Hepatocyte (in vitro differentiated cells): ENCODE data around the gene STAMBP. TPM values are rescaled to one million over a fixed set of nuclear protein-coding genes. Genes with fewer than 3 reads are reported as not detected.

Source experiments
- DNase-seq: peaks from one replicate; pipeline ENCODE4 v3.0.0-alpha.2; 2016; ENCODE audit warnings: low spot score
- H2AFZ ChIP-seq: fragments of 200-600 bp; sonication (generic); 2 replicates; pipeline ENCODE4 v1.6.0; 2016; ENCODE audit warnings: antibody characterized with exemption, mild to moderate bottlenecking
- H3K27ac ChIP-seq: fragments of 200-600 bp; sonication (generic); 2 replicates; pipeline ENCODE4 v1.5.1; 2016; ENCODE audit warnings: mild to moderate bottlenecking
- H3K27me3 ChIP-seq: fragments of 200-600 bp; sonication (generic); 2 replicates; pipeline ENCODE4 v1.6.1; 2016
- H3K36me3 ChIP-seq: fragments of 200-600 bp; sonication (generic); replicated peaks from 2 replicates; pipeline ENCODE4 v1.5.1; 2016; ENCODE audit warnings: low read depth; ENCODE audit not compliant: insufficient read depth
- H3K4me1 ChIP-seq: fragments of 200-600 bp; sonication (generic); 2 replicates; pipeline ENCODE4 v1.5.1; 2016; ENCODE audit warnings: mild to moderate bottlenecking, moderate library complexity; ENCODE audit not compliant: insufficient read depth
- H3K4me2 ChIP-seq: fragments of 200-600 bp; sonication (generic); 2 replicates; pipeline ENCODE4 v1.6.0; 2016
- H3K4me3 ChIP-seq: fragments of 200-600 bp; sonication (generic); 2 replicates; pipeline ENCODE4 v1.5.1; 2016; ENCODE audit warnings: mild to moderate bottlenecking
- H3K79me2 ChIP-seq: fragments of 200-600 bp; sonication (generic); 2 replicates; pipeline ENCODE4 v1.6.0; 2017; ENCODE audit warnings: mild to moderate bottlenecking
- H3K9me2 ChIP-seq: fragments of 200-600 bp; sonication (generic); replicated peaks from 2 replicates; pipeline ENCODE4 v1.6.0; 2017; ENCODE audit warnings: mild to moderate bottlenecking; ENCODE audit not compliant: insufficient read depth
- H3K9me3 ChIP-seq: fragments of 200-600 bp; sonication (generic); 2 replicates; pipeline ENCODE4 v1.5.1; 2016; ENCODE audit warnings: low read depth, mild to moderate bottlenecking
- H4K20me1 ChIP-seq: fragments of 200-600 bp; sonication (generic); 2 replicates; pipeline ENCODE4 v1.6.0; 2016; ENCODE audit warnings: mild to moderate bottlenecking; ENCODE audit not compliant: insufficient read depth, poor library complexity, severe bottlenecking
- EZH2 ChIP-seq: fragments of 200-600 bp; sonication (generic); IDR thresholded peaks from 2 replicates; pipeline ENCODE4 v1.6.1; 2016; ENCODE audit warnings: antibody characterized with exemption, mild to moderate bottlenecking, borderline replicate concordance
- EZH2phosphoT487 ChIP-seq: fragments of 200-600 bp; sonication (generic); IDR thresholded peaks from one replicate; pipeline ENCODE4 v1.6.1; 2018; ENCODE audit warnings: antibody characterized with exemption, mild to moderate bottlenecking, low read depth, moderate library complexity; ENCODE audit not compliant: unreplicated experiment, severe bottlenecking
- WGBS: methylation state at CpG from one replicate; pipeline ENCODE4 v1.1.6; 2016; ENCODE audit warnings: low lambda C conversion rate; ENCODE audit errors: missing lambda C conversion rate; 5-methylcytosine and 5-hydroxymethylcytosine counted together
- polyA plus RNA-seq: library from polyadenylated mRNA; unstranded; fragments of >200 nt; fragmentation: Nextera tagmentation; extraction: Ambion mirVana; gene quantifications from 2 replicates; pipeline ENCODE4 v1.2.1, GENCODE V29; 2016
- total RNA-seq: library from RNA; depleted of rRNA; stranded (reverse); fragments of >200 nt; gene quantifications from 2 replicates; pipeline ENCODE4 v1.2.3, GENCODE V29; 2014
- TF ChIP-seq, protein P1 (sequence below): fragments of 200-600 bp; sonication (generic); IDR thresholded peaks from 2 replicates; pipeline ENCODE4 v1.5.1; 2016; ENCODE audit warnings: antibody characterized with exemption, mild to moderate bottlenecking; ENCODE audit not compliant: poor library complexity

The STAMBP gene
- total and polyA plus RNA-seq, 2 experiments from 2014 or later, result 34.3 to 43.0 TPM

DNA sequence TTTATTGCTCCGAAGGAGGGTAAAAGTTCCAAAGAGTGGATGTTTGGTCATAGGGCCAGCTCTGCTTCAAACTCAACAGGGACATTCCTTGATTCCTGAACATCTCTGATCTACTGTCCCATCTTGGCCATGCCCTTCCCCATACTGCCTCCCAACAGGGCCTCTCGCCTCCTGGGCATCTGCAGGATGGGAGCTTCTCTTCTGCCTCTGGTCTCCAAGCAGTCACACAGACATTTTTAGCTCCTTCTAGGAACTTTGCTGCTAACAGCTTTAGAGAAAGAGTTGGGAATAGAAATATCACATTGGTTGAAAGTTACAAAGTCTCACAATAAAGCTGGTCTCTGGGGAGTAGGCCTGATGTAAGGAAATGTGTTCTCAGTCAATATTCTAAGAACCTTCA, 88.5 kb downstream of the STAMBP start:
- H3K36me3 ChIP-seq, result no peaks in the 10 kb centered on the region
- H3K27me3 ChIP-seq, result no peaks in the 10 kb centered on the region
- no peak overlapping the region for H2AFZ ChIP-seq
- TF ChIP-seq EZH2phosphoT487 (no peak), EZH2 (no peak)
- TF ChIP-seq, protein P1, sequence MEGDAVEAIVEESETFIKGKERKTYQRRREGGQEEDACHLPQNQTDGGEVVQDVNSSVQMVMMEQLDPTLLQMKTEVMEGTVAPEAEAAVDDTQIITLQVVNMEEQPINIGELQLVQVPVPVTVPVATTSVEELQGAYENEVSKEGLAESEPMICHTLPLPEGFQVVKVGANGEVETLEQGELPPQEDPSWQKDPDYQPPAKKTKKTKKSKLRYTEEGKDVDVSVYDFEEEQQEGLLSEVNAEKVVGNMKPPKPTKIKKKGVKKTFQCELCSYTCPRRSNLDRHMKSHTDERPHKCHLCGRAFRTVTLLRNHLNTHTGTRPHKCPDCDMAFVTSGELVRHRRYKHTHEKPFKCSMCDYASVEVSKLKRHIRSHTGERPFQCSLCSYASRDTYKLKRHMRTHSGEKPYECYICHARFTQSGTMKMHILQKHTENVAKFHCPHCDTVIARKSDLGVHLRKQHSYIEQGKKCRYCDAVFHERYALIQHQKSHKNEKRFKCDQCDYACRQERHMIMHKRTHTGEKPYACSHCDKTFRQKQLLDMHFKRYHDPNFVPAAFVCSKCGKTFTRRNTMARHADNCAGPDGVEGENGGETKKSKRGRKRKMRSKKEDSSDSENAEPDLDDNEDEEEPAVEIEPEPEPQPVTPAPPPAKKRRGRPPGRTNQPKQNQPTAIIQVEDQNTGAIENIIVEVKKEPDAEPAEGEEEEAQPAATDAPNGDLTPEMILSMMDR, result no peak
- no peaks in the 10 kb centered on the region for H3K79me2 ChIP-seq
- no peaks in the 10 kb centered on the region for H4K20me1 ChIP-seq
- H3K9me3 ChIP-seq, result no peaks in the 10 kb centered on the region
- no peak overlapping the region for H3K27ac ChIP-seq
- no peak overlapping the region for H3K4me2 ChIP-seq
- no peak overlapping the region for H3K4me3 ChIP-seq
- no peaks in the 10 kb centered on the region for H3K4me1 ChIP-seq
- no peak for DNase-seq
- WGBS, result 72% methylated on average over 2 of the region's 2 CpGs
- no peaks in the 10 kb centered on the region for H3K9me2 ChIP-seq

DNA sequence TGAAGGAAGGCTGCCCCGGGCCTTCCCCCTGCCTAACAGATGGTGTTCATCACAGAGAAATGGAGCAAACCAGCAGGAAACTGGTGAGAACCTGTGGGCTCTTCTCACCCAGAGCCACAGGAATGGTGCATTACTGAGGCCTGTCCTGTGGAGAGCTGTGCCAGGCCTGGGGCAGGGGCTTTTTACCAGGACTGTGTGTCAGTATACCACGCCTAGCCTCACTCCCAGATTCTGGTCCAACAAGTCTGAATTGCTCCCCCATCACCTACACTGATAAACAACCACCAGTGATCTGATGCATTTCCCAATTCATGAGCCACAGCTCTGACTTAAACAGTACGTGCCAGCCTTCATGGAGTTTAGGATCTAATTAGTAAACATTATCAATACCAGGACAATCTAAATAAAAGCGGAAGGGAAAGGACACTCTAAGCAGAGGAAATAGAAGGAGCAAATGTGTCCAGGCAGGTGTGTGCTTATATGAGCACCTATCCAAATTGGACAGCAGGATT, 89.0 kb downstream of the STAMBP start:
- TF ChIP-seq, protein P1, result no peak
- TF ChIP-seq EZH2 (no peak), EZH2phosphoT487 (no peak)
- Histone ChIP-seq H3K27me3 (no peaks in the 10 kb centered on the region), H3K4me3 (no peak overlapping the region), H3K4me2 (no peak overlapping the region), H2AFZ (no peak overlapping the region), H4K20me1 (no peaks in the 10 kb centered on the region), H3K79me2 (no peaks in the 10 kb centered on the region), H3K9me2 (no peaks in the 10 kb centered on the region), H3K4me1 (no peaks in the 10 kb centered on the region), H3K27ac (no peak overlapping the region), H3K36me3 (no peaks in the 10 kb centered on the region), H3K9me3 (no peaks in the 10 kb centered on the region)
- no peak for DNase-seq
- 87% methylated on average over 4 of the region's 4 CpGs for WGBS

- DNase-seq, result no peak
- no peaks in the 10 kb centered on the region for H3K79me2 ChIP-seq
- H2AFZ ChIP-seq, result no peak overlapping the region
- H3K9me3 ChIP-seq, result no peaks in the 10 kb centered on the region
- 91% methylated on average over 3 of the region's 3 CpGs for WGBS
- H3K4me3 ChIP-seq, result no peak overlapping the region
- H3K4me2 ChIP-seq, result no peak overlapping the region
- no peaks in the 10 kb centered on the region for H3K4me1 ChIP-seq
- H3K27ac ChIP-seq, result no peak overlapping the region
- no peaks in the 10 kb centered on the region for H3K27me3 ChIP-seq
- H4K20me1 ChIP-seq, result no peaks in the 10 kb centered on the region
- no peak for TF ChIP-seq EZH2
- TF ChIP-seq EZH2phosphoT487, result no peak
- TF ChIP-seq, protein P1, result no peak
- H3K9me2 ChIP-seq, result no peaks in the 10 kb centered on the region
- no peaks in the 10 kb centered on the region for H3K36me3 ChIP-seq
Measured at GRCh38 chr2:73918856-73919255, 90.1 kb downstream of the STAMBP start.
